Measurements from ENCODE around the gene PROC. TPM values are rescaled to one million over a fixed set of nuclear protein-coding genes. Genes with fewer than 3 reads are reported as not detected.

PROC gene
- total RNA-seq, 1 experiment from 2014 or later, result not detected

GRCh38 chr2:127413200-127413599, 5.0 kb upstream of the PROC start:
- Histone ChIP-seq H3K4me2 (ENCODE audit: low read length) (no peak overlapping the region), H3K4me3 (replicated peaks in 1 of 2; ENCODE audit: low read depth in 1 of 2, low read length in 2 of 2) (no peak overlapping the region), H3K36me3 (ENCODE audit: control insufficient read depth in 1 of 2, insufficient read depth in 2 of 2, low read length in 2 of 2) (no peaks in the 10 kb centered on the region), H3K4me1 (ENCODE audit: control insufficient read depth in 1 of 2, insufficient read depth in 2 of 2, low read length in 2 of 2) (peaks cover 25 to 42% of the 10 kb centered on the region in 2 experiments), H3K9me3 (ENCODE audit: control insufficient read depth in 1 of 2, insufficient read depth in 1 of 2, low read depth in 1 of 2, low read length in 2 of 2) (no peaks in the 10 kb centered on the region), H4K20me1 (ENCODE audit: insufficient read depth) (no peaks in the 10 kb centered on the region), H2AFZ (ENCODE audit: low read depth, low read length, poor library complexity, severe bottlenecking) (no peak overlapping the region), H3K9me2 (ENCODE audit: insufficient read depth) (no peaks in the 10 kb centered on the region), H3K27ac (ENCODE audit: low read depth, low read length) (no peak overlapping the region), H3K27me3 (ENCODE audit: insufficient read depth, low read length) (no peaks in the 10 kb centered on the region; the same call in 1 of the 2 replicates), H3K79me2 (ENCODE audit: insufficient read depth, low read length) (no peaks in the 10 kb centered on the region), H3K9ac (ENCODE audit: low read length) (no peak overlapping the region)
- ChIA-PET CTCF (interaction anchor here (4.0 kb wide), 1 partner anchor 216 kb away, joined by 22 read pairs; no protein-coding TSS in a partner anchor), RAD21 (ENCODE audit: low non-redundant PET in 1 of 2, low total read pairs in 2 of 2, uncharacterized antibody in 2 of 2, unreplicated experiment in 2 of 2) (no interaction called here), POLR2A (no interaction called here)
- BruUV-seq (replicated peaks), result no TSS peak
- intact Hi-C loops (cut with micrococcal nuclease), result loop anchor here (5.0 kb wide), 1 partner anchor 56 kb away; no protein-coding TSS in a partner anchor
- ATAC-seq (no peak), DNase-seq (ENCODE audit: low read depth, low spot score) (no peak)
- no peak for TF ChIP-seq YY1 (IDR thresholded peaks at IDR 0.05; ENCODE audit: extremely low read depth, insufficient replicate concordance, low read depth, low read length)
- TF ChIP-seq SRF (IDR thresholded peaks at IDR 0.05; ENCODE audit: low read depth), result no peak
- no peak for TF ChIP-seq EZH2 (IDR thresholded peaks at IDR 0.05)
- no peak for TF ChIP-seq TCF7L2 (IDR thresholded peaks at IDR 0.05; ENCODE audit: borderline replicate concordance, extremely low read depth, insufficient read depth, insufficient read length)
- no peak for TF ChIP-seq RAD21 (IDR thresholded peaks at IDR 0.05; ENCODE audit: low read depth)
- no peak for TF ChIP-seq FOSL1 (IDR thresholded peaks at IDR 0.05; ENCODE audit: low read depth)
- TF ChIP-seq CEBPB (IDR thresholded peaks at IDR 0.05; ENCODE audit: low read depth), result no peak
- TF ChIP-seq EZH2phosphoT487 (IDR thresholded peaks at IDR 0.05; ENCODE audit: borderline replicate concordance), result no peak
- no peak for TF ChIP-seq ZFX (IDR thresholded peaks at IDR 0.05)
- TF ChIP-seq ATF3 (IDR thresholded peaks at IDR 0.05), result no peak
- no peak for TF ChIP-seq MAX (IDR thresholded peaks at IDR 0.05)
- TF ChIP-seq ZBTB33 (IDR thresholded peaks at IDR 0.05; ENCODE audit: extremely low read depth, insufficient replicate concordance, low read length), result no peak
- TF ChIP-seq JUND (IDR thresholded peaks at IDR 0.05), result no peak
- no peak for TF ChIP-seq SIN3A (IDR thresholded peaks at IDR 0.05; ENCODE audit: low read depth)
- TF ChIP-seq ELF1 (IDR thresholded peaks at IDR 0.05; ENCODE audit: borderline replicate concordance, low read depth), result no peak
- TF ChIP-seq SP1 (IDR thresholded peaks at IDR 0.05; ENCODE audit: low read depth), result no peak
- no peak for TF ChIP-seq POLR2AphosphoS5 (IDR thresholded peaks at IDR 0.05; ENCODE audit: low read depth, low read length)

Data from HCT116 (cell line).